ENCODE data around the gene RMND1.
"Not testable (repeated sequence)": the region's sequence is repeated elsewhere in the genome, so short reads cannot be mapped to it uniquely, and the experiment has no call there.

Gene RMND1, protein sequence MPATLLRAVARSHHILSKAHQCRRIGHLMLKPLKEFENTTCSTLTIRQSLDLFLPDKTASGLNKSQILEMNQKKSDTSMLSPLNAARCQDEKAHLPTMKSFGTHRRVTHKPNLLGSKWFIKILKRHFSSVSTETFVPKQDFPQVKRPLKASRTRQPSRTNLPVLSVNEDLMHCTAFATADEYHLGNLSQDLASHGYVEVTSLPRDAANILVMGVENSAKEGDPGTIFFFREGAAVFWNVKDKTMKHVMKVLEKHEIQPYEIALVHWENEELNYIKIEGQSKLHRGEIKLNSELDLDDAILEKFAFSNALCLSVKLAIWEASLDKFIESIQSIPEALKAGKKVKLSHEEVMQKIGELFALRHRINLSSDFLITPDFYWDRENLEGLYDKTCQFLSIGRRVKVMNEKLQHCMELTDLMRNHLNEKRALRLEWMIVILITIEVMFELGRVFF

DNA sequence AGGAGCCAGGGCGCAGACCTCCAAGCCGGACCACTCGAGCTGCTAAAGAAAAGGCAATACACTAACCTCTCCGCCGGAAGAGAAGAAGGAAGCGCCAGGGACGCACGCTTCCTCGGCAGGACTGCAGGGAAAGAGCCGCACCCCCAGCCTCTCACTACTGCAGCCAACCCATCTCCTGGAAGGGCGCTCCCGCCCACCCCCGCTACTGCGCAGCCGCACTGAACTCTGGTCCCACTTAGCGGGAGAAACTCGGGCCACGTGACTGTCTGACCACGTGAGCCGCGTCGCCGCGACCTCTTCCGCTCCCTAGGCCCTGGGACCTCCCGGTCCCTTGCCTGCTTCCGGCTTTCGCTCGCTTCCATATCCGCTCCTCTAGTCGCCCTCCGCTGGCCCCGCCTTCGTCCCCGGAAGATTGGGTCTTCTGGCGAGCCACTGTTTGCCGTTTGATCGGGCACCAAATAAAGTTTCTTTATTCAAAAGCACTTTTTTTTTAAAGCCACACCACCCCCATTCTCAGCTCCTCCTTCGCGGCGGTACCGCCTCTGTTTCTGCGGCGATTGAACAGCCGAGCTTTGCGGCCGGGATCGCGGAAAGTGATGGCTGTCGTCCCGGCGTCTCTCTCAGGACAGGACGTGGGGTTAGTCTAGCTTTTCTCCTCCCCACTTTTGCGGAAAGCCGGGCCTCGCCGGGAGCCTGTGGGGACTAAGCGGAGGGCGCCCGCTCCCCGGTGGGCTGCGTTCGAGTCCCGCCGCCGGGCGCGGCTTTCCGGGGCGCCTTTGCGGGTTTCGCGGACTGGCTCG, at the start of gene RMND1:
Gene RMND1, minus strand, starts transcription at position 177 of the 800 bp plus-strand sequence. CDS start 6,315 bp downstream, outside the sequence.
- peak; percentile 97 to 99 for DNase-seq

- no peak for DNase-seq
Observed at GRCh38 chr6:151499551-151499950, 47.6 kb upstream of the RMND1 start.

GRCh38 chr6:151498327-151498726, 46.4 kb upstream of the RMND1 start:
- no peak for DNase-seq

GRCh38 chr6:151497905-151498304, 46.0 kb upstream of the RMND1 start:
- DNase-seq: no peak

GRCh38 chr6:151495380-151495779, 43.5 kb upstream of the RMND1 start:
- no peak for DNase-seq

GRCh38 chr6:151494936-151495320, 43.0 kb upstream of the RMND1 start:
- DNase-seq: no peak

- no peak for DNase-seq
Observed at GRCh38 chr6:151494235-151494935, 42.5 kb upstream of the RMND1 start.

DNA sequence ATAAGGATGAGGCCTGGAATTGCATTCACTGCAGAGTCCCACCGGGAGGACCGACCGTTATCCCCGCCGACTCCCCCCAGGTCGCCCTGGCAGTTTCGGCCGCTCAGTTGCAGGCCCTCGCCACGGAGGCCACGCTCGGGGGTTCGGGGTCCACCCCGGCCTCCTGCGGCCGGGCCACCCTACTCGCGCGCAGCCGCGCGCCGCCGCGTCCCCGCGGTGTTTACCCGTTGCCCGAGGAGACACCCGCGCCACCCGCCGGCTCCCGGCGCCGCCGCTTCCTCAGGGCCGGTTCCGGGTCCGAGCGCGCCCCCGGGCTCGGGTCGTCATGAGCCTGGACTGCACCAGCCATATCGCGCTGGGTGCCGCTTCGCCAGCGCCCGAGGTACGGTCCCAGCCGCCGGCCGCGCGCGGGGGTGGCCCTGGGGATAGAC, 41.9 kb upstream of the RMND1 start, which contains the start of gene CCDC170:
Gene CCDC170, plus strand, starts transcription at position 214 of the 431 bp plus-strand sequence. Its CDS starts 112 bp downstream, at position 326.
- no peak for DNase-seq

- no peak for DNase-seq
Observed at GRCh38 chr6:151493161-151493803, 41.4 kb upstream of the RMND1 start.

GRCh38 chr6:151490996-151491395, 39.1 kb upstream of the RMND1 start:
- DNase-seq: no peak

DNA sequence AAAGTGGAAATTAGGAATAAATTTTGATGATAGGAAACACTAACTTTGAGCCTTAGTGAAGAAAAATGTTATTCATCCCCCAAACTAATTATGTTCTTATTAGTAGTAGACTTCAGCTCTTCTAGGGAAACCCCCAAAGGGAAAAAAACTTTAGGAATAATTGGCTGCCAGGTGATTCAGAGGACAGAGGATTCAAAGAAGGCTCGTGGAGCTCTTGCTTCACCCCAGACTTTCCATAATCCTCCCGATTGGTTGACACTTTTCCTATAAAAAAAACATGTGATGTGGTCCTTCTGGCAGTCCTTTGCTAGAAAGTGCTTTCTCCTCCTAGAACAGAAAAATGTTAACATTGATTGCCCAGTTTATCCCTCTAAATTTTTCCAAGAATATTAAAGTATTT, 36.3 kb upstream of the RMND1 start:
- DNase-seq: no peak

DNA sequence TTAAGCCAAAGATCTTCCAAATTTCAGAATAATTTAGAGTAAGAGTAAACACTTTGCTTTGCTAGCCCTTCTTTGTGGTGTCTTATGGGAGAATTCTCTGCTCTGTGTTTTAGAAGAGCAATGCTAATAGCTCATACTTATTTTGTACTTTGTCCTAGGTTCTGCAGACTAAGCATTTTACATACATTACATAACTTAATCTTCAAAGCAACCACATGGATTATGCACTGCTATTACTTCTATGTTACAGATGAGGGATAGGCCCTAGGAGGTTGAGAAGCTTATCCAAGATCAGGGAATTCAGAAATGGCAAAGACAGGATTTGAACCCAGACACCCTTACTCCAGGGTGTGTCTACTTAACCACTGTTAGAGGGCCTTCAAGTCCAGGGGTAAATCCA, 32.1 kb upstream of the RMND1 start:
- DNase-seq: no peak

DNA sequence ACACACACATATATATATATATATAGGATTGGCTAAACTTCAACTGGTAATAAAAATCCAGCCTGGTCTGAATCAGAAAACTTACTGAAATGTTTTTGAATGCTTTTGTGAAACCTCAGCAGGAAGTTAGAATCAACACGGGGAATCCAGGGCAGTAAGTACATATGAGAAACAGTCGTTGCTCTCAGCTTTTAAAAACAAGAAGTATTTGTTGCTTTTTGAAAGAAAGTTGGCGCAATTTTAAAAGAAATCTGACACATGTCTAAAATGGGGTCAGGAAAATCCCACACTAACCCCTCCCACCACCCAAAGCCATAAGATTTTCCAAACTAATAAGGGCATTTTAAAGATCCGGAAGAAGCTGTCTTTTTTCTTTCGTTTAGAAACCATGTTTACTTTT, 30.4 kb upstream of the RMND1 start:
- no peak for DNase-seq

DNA sequence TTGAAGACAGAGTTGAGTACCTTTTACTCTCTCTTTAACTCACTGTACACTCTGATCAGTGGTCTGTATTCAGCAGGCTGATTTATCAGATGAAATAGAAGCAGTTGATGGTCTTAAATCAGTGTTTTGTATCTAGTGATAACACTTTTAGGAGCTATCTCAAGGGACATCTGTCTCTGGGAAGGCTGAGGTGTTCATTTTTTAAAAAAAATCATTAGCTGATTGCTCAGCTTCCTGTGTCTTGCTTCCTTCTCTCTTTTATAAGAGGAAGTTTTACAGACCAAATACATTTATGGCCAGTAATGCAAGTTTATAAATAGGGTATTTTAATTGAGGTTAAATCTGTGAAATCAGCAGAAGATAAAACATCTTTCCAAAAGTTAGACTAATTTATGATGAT, 29.9 kb upstream of the RMND1 start:
- DNase-seq: no peak

DNA sequence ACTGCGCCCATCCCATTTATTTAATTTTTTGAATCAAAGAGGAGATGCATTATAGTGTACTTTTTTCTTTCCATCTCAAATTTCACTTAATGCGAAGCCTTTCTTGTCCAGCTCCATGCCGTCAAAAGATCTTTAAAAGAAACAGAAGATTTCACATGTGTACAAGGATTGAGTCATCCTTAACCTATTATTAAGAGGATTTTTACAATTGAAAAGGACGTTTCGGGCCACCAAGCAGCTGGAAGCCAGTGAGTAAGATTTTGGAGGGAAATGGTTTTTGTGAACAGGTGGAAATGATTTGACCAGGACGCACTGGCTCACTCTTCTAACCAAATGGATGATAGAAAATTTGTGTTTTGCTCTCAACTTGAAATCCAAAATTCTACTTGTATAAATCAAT, 26.7 kb upstream of the RMND1 start:
- no peak for DNase-seq

DNA sequence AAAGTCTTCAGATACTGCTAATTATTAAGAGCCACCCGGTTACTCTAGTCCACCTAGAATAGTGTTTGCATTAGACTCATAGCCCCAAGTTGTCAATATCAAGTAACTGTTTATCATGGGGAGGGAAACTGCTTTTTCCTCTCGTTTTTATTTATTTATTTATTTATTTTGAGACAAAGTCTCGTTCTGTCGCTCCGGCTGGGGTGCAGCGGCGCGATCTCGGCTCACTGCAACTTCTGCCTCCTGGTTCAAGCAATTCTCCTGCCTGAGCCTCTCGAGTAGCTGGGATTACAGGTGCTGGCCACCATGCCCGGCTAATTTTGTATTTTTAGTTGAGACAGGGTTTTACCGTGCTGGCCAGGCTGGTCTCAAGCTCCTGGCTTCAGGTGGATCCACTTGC, 25.8 kb upstream of the RMND1 start:
- DNase-seq: no peak

DNA sequence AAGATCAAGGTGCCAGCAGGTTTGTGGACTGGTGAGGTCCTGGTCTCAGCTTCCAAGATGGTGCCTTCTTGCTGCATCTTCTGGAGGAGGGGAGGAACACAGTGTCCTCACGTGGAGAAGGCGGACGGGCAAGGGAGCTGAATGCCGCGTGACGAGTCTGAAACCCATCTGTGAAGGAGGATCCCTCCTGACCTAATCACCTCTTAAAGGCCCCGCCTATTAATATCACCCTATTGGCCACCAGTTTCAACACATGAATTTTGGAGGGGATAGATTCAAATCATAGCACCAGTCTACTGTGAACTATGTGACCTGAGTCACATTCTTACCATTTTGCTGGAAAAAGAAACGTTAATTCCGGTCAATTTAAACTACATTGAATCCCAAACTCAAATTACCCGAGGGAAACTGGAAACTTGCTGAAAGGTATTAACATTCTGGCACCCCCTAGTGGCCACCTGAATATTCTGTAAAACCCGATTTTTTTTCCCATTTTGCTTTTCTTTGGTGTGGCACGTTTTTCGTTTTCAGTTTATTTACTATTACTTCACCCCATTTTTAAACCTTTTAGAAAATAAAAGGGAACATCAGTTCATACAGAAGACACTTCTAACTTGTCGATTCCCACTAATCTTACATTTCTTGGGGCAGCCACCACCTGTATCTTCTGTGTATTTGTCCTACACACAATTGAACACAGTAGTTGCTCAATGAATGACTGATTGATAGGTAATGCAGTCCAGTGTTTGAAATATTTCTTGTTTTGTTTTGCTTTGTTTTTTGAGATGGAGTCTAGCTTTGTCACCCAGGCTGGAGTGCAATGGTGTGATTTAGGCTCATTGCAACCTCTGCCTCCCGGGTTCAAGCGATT, 24.0 kb upstream of the RMND1 start:
- no peak for DNase-seq

DNA sequence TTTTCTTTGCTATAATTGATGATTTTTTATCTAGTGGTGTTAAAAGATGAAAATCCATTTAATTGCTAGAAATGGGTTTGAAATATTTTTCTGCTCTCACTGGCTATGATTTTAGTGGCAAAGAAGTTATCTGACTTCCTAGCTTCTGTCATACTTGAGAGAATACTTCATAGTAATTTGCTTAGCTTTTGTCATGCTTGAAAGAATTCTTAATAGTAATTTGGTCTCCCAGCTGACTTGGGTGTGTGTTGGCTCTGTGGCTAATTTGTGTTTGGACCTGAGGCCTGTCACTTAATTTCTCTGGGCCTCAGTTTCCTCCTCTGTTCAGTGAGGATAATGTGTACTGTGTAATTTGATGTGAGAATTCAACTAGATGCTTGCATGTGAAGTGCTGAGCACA, 12.8 kb upstream of the RMND1 start:
- no peak for DNase-seq

- no peak for DNase-seq
Observed at GRCh38 chr6:151461673-151462072, 9.7 kb upstream of the RMND1 start.

DNA sequence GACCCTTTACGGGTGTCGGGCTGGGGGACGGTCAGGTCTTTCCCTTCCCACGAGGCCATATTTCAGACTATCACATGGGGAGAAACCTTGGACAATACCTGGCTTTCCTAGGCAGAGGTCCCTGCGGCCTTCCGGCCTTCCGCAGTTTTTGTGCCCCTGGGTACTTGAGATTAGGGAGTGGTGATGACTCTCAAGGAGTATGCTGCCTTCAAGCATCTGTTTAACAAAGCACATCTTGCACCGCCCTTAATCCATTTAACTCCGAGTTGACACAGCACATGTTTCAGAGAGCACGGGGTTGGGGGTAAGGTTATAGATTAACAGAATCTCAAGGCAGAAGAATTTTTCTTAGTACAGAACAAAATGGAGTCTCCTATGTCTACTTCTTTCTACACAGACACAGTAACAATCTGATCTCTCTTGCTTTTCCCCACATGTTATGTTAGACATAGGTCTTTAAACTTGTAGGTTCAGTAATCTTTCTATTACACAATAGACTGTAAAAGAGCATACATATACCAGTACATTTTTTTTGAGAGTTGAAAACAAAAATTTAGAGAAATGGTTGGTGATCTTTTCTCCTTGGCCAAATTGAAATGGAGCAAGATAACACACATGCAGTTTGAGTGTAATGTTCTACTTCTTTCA, 3.9 kb upstream of the RMND1 start:
- not testable (repeated sequence) for DNase-seq

- no peak for DNase-seq
Observed at GRCh38 chr6:151452750-151453427, 963 bp upstream of the RMND1 start.
